Stomach (tissue), 9 donors: ENCODE results near the gene XIRP2. TPM values are rescaled to one million over a fixed set of nuclear protein-coding genes. Genes with fewer than 3 reads are reported as not detected.

Experiments
- DNase-seq, 2 donors: peaks; one replicate each; pipeline versions ENCODE4 v3.0.0 to v3.0.0-alpha.2; 2013 to 2019
- H3K27ac ChIP-seq, 5 donors: fragments of 200-600 bp in 4 of 5; sonication (generic) in 4 of 5; one replicate each; pipeline ENCODE4 v1.5.1; 2013 to 2019; ENCODE audit warnings: mild to moderate bottlenecking in 1 of 5, moderate library complexity in 1 of 5
- H3K27me3 ChIP-seq, 3 donors: fragments of 200-600 bp; sonication (generic); one replicate each; pipeline ENCODE4 v1.5.1; 2017 to 2019; ENCODE audit warnings: mixed run types in 1 of 3
- H3K36me3 ChIP-seq, 4 donors: fragments of 200-600 bp; sonication (generic); 1 replicate in 3 of 4; 2 replicates in 1 of 4; pipeline ENCODE4 v1.5.1; 2016 to 2019
- H3K4me1 ChIP-seq, 4 donors: fragments of 200-600 bp; sonication (generic); one replicate each; pipeline ENCODE4 v1.5.1; 2016 to 2019
- H3K4me3 ChIP-seq, 4 donors: fragments of 200-600 bp; sonication (generic) in 3 of 4; one replicate each; pipeline ENCODE4 v1.5.1; 2016 to 2019; ENCODE audit warnings: mild to moderate bottlenecking in 1 of 4
- H3K9me3 ChIP-seq, 4 donors: fragments of 200-600 bp; sonication (generic); one replicate each; pipeline ENCODE4 v1.5.1; 2016 to 2019
- CTCF ChIP-seq, 7 experiments: fragments of 450-650 bp in 4 of 7; fragments of 200-600 bp in 3 of 7; sonication (generic) in 3 of 7; IDR thresholded peaks; one replicate each; pipeline ENCODE4 v1.5.1; 2016 to 2019; ENCODE audit warnings: antibody characterized with exemption in 7 of 7, control low read depth in 2 of 7, mild to moderate bottlenecking in 1 of 7
- EP300 ChIP-seq: sonication (generic); formaldehyde crosslinking; IDR thresholded peaks from one replicate; pipeline ENCODE4 v1.6.1; 2017; ENCODE audit warnings: antibody characterized with exemption
- POLR2A ChIP-seq, 4 donors: fragments of 450-650 bp; IDR thresholded peaks; one replicate each; pipeline ENCODE4 v1.6.1; 2016; ENCODE audit warnings: antibody characterized with exemption in 4 of 4, control low read depth in 2 of 4, mild to moderate bottlenecking in 1 of 4, moderate library complexity in 1 of 4
- POLR2AphosphoS5 ChIP-seq, 3 donors: sonication (generic); formaldehyde crosslinking; IDR thresholded peaks; one replicate each; pipeline ENCODE4 v1.6.1; 2016; ENCODE audit warnings: antibody characterized with exemption in 3 of 3
- WGBS, 5 donors: extraction: QIAGEN DNeasy Blood & Tissue Kit in 3 of 5; methylation state at CpG; one replicate each; pipeline versions ENCODE4 v1.1.5 to v1.1.7; 2013 to 2018; 5-methylcytosine and 5-hydroxymethylcytosine counted together
- intact Hi-C: fragments of 100-400 bp; cut with DNase I; formaldehyde crosslinking; loops from one replicate; pipeline ENCODE4 v1.15.1; 2023; ENCODE audit warnings: low total_unique reads
- polyA plus RNA-seq, 3 donors: library from polyadenylated mRNA; stranded (reverse); fragments of 200-250 nt; gene quantifications; one replicate each; pipeline ENCODE4 v1.2.3, GENCODE V29; 2013
- total RNA-seq, 5 donors: library from RNA; depleted of rRNA; stranded (reverse); fragments of >200 nt; gene quantifications; one replicate each; pipeline versions ENCODE4 v1.1.0 to v1.2.3, GENCODE V29; 2014 to 2016
- donor health status: healthy with polysubstance abuse.
- donor health status: Bipolar disorder and iron deficiency.
- donor health status: healthy.

XIRP2 gene
- total and polyA plus RNA-seq, 8 donors = 0.10 to 3.2 (median 0.19) TPM; not detected in 4

GRCh38 chr2:167187049-167187727 lies 298.9 kb downstream of the XIRP2 start:
- WGBS, 5 donors = 85 to 91% (median 88%) methylated on average over 6 of the region's 6 CpGs
- DNase-seq = no peak
- Histone ChIP-seq H3K27ac (no peak overlapping the region), H3K4me1 (peaks cover 0 to 20% (median 9%) of the 10 kb centered on the region in 4 donors), H3K27me3 (no peaks in the 10 kb centered on the region), H3K36me3 (no peaks in the 10 kb centered on the region), H3K4me3 (no peak overlapping the region), H3K9me3 (no peaks in the 10 kb centered on the region)
- no peak for TF ChIP-seq POLR2AphosphoS5 (IDR thresholded peaks at IDR 0.05)
- no peak for TF ChIP-seq POLR2A (IDR thresholded peaks at IDR 0.05)
- no peak for TF ChIP-seq CTCF (IDR thresholded peaks at IDR 0.05)
- no peak for TF ChIP-seq EP300
- intact Hi-C loops = no loop called here

- no peaks in the 10 kb centered on the region for H3K9me3 ChIP-seq
- WGBS, 5 donors = 27 to 45% (median 29%) methylated on average over 5 of the region's 5 CpGs
- DNase-seq = no peak
- intact Hi-C loops = no loop called here
- no peak overlapping the region for H3K4me3 ChIP-seq
- TF ChIP-seq POLR2A (IDR thresholded peaks at IDR 0.05) (no peak), CTCF (IDR thresholded peaks at IDR 0.05) (no peak), EP300 (no peak), POLR2AphosphoS5 (IDR thresholded peaks at IDR 0.05) (no peak)
- H3K36me3 ChIP-seq = no peaks in the 10 kb centered on the region
- H3K27ac ChIP-seq = peak overlapping the region in 1 of 5 donors; percentile 46
- no peaks in the 10 kb centered on the region for H3K27me3 ChIP-seq
- peaks cover 0 to 20% (median 9%) of the 10 kb centered on the region in 4 donors for H3K4me1 ChIP-seq
Observed at GRCh38 chr2:167187978-167188967, 300.0 kb downstream of the XIRP2 start.

GRCh38 chr2:167190053-167190452 lies 301.8 kb downstream of the XIRP2 start:
- peak in 1 of 2 donors; percentile 58 for DNase-seq
- Histone ChIP-seq H3K36me3 (no peaks in the 10 kb centered on the region), H3K27me3 (no peaks in the 10 kb centered on the region), H3K4me1 (peaks cover 0 to 20% (median 9%) of the 10 kb centered on the region in 4 donors), H3K9me3 (no peaks in the 10 kb centered on the region), H3K27ac (no peak overlapping the region), H3K4me3 (no peak overlapping the region)
- intact Hi-C loops = no loop called here
- no peak for TF ChIP-seq CTCF (IDR thresholded peaks at IDR 0.05)
- TF ChIP-seq POLR2AphosphoS5 (IDR thresholded peaks at IDR 0.05) = no peak
- TF ChIP-seq EP300 = no peak
- TF ChIP-seq POLR2A (IDR thresholded peaks at IDR 0.05) = no peak
- 29 to 48% (median 35%) methylated on average over 3 of the region's 3 CpGs for whole genome bisulfite sequencing, 5 donors

GRCh38 chr2:167191588-167191987 lies 303.3 kb downstream of the XIRP2 start:
- TF ChIP-seq CTCF (IDR thresholded peaks at IDR 0.05) (no peak), POLR2A (IDR thresholded peaks at IDR 0.05) (no peak), EP300 (no peak)
- Histone ChIP-seq H3K36me3 (no peaks in the 10 kb centered on the region), H3K27me3 (no peaks in the 10 kb centered on the region), H3K9me3 (no peaks in the 10 kb centered on the region), H3K4me3 (no peak overlapping the region), H3K4me1 (peaks cover 2 to 24% (median 13%) of the 10 kb centered on the region in 4 donors), H3K27ac (no peak overlapping the region)
- no peak for DNase-seq
- intact Hi-C loops = no loop called here
- WGBS, 5 donors = 88 to 92% (median 89%) methylated on average over 3 of the region's 3 CpGs
